ENCODE results near the gene STXBP6.

Gene STXBP6

DNA sequence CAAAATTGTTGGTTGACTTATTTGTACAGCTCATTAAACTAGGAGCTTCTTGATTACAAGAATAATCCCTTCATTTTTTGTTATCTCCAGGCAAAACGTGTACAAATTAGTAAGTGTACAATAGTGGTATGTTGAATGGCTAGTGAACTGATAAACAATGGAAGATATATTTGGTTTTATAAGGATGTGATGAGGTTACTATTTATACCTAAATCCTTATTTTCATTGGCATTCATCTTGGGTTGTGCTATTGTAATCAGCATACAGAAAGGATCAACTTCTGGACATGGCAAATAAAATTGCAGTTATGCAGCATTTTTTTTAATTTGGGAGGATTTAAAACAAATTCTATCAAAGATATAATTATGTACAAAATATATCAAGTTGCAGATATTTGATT lies 216.6 kb downstream of the STXBP6 start:
- no peaks in the 10 kb centered on the region for H3K27me3 ChIP-seq

DNA sequence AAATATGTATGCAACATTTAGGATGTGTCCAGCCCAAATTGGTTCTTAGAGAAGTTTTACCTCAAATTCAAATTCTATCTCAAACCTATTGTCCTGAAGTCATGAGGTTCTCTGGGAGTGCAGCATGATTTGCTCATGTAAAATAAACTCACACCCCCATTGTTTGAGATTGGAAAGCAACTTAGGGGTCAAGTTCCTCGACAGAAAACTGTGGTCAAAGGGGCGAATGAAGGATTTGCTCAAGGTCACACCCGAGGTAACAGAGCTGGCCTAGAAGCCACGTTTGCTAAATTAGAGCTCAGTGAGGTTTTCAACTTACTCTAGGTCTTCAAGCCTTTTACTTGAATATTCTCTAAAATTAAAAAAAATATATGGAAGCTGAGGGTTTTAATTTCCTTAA lies 218.3 kb downstream of the STXBP6 start:
- no peak overlapping the region for H3K27ac ChIP-seq
- no peak overlapping the region for H3K4me2 ChIP-seq
- H4K20me1 ChIP-seq, result no peaks in the 10 kb centered on the region
- no peaks in the 10 kb centered on the region for H3K4me1 ChIP-seq
- no peak for TF ChIP-seq Cebpa-rat (IDR thresholded peaks at IDR 0.05)
- H3K9me3 ChIP-seq (replicated peaks in 1 of 11), result no peaks in the 10 kb centered on the region
- no peaks in the 10 kb centered on the region for H3K27me3 ChIP-seq
- H3K4me3 ChIP-seq, result no peak overlapping the region
- H3K9ac ChIP-seq, result no peak overlapping the region
- H3K36me3 ChIP-seq, result no peaks in the 10 kb centered on the region

More for the DNA sequence above, 216.6 kb downstream of the STXBP6 start:
- Histone ChIP-seq H3K9me3 (replicated peaks in 1 of 11) (no peaks in the 10 kb centered on the region), H3K4me1 (no peaks in the 10 kb centered on the region), H4K20me1 (no peaks in the 10 kb centered on the region), H3K4me2 (no peak overlapping the region), H3K27ac (no peak overlapping the region), H3K36me3 (no peaks in the 10 kb centered on the region), H3K9ac (no peak overlapping the region), H3K4me3 (no peak overlapping the region)
- no peak for TF ChIP-seq Cebpa-rat (IDR thresholded peaks at IDR 0.05)

DNA sequence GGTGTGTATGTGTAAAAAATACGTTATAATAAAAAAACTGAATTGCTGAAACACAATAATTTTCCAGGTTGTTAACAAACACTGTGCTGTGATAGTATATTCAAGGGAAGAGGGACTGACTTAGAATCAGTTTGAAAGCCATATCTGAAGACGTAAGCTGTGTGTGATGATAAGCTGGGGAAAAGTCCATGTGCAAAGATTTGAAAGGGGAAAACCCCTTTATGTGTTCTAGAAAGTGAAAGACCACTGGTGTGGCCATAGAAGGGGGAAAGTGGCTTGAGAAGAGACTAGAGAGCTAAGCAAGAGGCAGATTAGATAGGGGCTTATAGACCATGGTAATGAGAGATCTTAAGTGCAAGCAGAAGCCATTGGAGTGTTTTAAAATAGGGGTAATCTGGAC lies 220.1 kb downstream of the STXBP6 start:
- Histone ChIP-seq H3K4me1 (no peaks in the 10 kb centered on the region), H3K27ac (no peak overlapping the region), H3K9me3 (replicated peaks in 1 of 11) (no peaks in the 10 kb centered on the region), H3K9ac (no peak overlapping the region), H4K20me1 (no peaks in the 10 kb centered on the region), H3K4me2 (no peak overlapping the region), H3K4me3 (no peak overlapping the region), H3K36me3 (no peaks in the 10 kb centered on the region), H3K27me3 (no peaks in the 10 kb centered on the region)
- no peak for TF ChIP-seq Cebpa-rat (IDR thresholded peaks at IDR 0.05)

DNA sequence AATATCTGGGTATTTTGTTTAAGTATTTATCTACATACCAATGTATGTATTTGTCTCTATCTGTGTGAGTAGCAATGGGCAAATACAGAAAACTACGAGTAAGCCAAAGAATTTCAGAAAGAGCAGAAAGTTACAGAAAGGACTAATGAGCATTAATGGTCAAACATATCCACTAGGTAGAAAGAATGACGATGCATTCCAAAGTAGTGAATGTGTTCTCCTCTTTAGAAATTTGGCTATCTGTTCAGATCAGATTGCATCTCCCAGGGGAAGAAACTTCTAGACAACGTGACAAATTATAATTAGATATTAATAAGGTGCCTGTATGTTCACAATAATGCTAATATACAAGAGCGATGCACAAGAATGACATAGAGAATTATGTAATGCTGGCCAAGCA lies 221.5 kb downstream of the STXBP6 start:
- no peak overlapping the region for H3K4me2 ChIP-seq
- no peak overlapping the region for H3K9ac ChIP-seq
- no peak overlapping the region for H3K4me3 ChIP-seq
- H3K27me3 ChIP-seq, result no peaks in the 10 kb centered on the region
- no peaks in the 10 kb centered on the region for H3K4me1 ChIP-seq
- H3K36me3 ChIP-seq, result no peaks in the 10 kb centered on the region
- H4K20me1 ChIP-seq, result no peaks in the 10 kb centered on the region
- TF ChIP-seq Cebpa-rat (IDR thresholded peaks at IDR 0.05), result no peak
- H3K9me3 ChIP-seq (replicated peaks in 1 of 11), result no peaks in the 10 kb centered on the region
- H3K27ac ChIP-seq, result no peak overlapping the region

DNA sequence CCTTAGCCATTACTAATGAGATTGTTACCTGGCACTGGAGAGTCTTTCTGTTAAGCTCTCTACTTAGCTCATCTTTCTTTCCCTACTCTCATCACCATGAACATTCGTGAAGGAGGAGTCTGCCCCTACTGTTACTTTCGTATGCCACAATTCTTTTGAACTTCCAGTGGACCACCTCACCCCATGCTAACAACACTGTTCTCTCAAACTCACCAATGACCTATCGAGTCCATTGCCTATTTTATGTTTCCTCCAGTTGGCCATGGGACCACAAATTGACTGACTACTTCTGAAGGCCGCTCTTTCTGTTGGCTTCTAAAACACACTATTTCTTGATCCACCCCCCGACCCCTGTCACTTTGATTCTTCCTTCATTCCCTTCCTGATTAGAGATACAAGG lies 223.6 kb downstream of the STXBP6 start:
- Histone ChIP-seq H3K4me3 (no peak overlapping the region), H3K4me2 (no peak overlapping the region), H3K9me3 (replicated peaks in 1 of 11) (no peaks in the 10 kb centered on the region), H3K4me1 (no peaks in the 10 kb centered on the region), H3K27ac (no peak overlapping the region), H3K9ac (no peak overlapping the region), H4K20me1 (no peaks in the 10 kb centered on the region), H3K36me3 (no peaks in the 10 kb centered on the region), H3K27me3 (no peaks in the 10 kb centered on the region)
- TF ChIP-seq Cebpa-rat (IDR thresholded peaks at IDR 0.05), result no peak

DNA sequence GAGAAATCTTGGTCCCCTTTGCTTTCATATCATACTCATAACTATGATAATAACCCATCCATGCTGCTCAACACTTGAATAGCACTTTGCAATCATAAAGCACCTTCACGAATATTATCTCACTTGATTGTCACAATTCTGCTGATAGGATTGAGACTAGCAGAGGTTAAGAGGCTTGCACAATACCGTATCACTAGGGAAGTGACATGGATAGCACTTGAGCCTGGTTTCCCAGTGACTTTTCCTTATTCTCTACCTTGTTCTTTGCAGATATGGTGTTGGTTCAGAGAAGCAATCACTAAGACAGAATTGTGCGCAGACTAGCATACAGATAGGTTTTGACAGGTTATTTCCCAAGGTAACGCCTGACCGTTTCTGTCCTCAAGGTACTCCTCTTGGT lies 229.3 kb downstream of the STXBP6 start:
- Histone ChIP-seq H4K20me1 (no peaks in the 10 kb centered on the region), H3K4me3 (no peak overlapping the region), H3K4me2 (no peak overlapping the region), H3K27me3 (no peaks in the 10 kb centered on the region), H3K9me3 (replicated peaks in 1 of 11) (no peaks in the 10 kb centered on the region), H3K36me3 (no peaks in the 10 kb centered on the region), H3K4me1 (no peaks in the 10 kb centered on the region), H3K9ac (no peak overlapping the region), H3K27ac (no peak overlapping the region)
- no peak for TF ChIP-seq Cebpa-rat (IDR thresholded peaks at IDR 0.05)

DNA sequence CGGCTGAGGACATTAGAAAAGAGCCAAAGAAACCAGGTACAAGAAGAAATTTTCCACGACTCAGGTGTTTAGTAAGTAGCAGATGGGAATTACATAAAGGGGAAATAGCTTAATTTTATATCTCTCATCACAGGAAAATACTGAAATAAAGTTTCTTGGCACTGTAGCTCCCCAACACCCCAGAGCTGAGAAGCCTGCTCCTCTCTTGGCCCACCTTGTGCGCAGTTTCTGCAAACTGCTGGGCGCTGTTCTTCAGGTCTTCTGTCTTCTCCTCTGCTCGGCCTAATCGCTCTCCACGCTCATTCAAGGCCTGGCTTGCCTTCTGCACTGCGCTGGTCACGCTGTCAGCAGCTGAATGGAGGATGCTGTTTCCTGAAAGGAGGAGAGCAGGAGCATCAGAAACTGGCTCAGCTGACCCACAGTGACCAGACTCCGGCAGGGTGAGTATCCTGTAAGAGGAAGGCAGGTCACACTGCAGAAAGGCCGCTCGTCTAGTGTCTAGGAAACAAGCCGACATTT lies 231.1 kb downstream of the STXBP6 start:
- Histone ChIP-seq H3K4me2 (no peak overlapping the region), H3K27me3 (no peaks in the 10 kb centered on the region), H3K9me3 (replicated peaks in 1 of 11) (no peaks in the 10 kb centered on the region), H3K36me3 (no peaks in the 10 kb centered on the region), H3K9ac (no peak overlapping the region), H4K20me1 (no peaks in the 10 kb centered on the region), H3K27ac (no peak overlapping the region), H3K4me1 (no peaks in the 10 kb centered on the region), H3K4me3 (no peak overlapping the region)
- no peak for TF ChIP-seq Cebpa-rat (IDR thresholded peaks at IDR 0.05)

DNA sequence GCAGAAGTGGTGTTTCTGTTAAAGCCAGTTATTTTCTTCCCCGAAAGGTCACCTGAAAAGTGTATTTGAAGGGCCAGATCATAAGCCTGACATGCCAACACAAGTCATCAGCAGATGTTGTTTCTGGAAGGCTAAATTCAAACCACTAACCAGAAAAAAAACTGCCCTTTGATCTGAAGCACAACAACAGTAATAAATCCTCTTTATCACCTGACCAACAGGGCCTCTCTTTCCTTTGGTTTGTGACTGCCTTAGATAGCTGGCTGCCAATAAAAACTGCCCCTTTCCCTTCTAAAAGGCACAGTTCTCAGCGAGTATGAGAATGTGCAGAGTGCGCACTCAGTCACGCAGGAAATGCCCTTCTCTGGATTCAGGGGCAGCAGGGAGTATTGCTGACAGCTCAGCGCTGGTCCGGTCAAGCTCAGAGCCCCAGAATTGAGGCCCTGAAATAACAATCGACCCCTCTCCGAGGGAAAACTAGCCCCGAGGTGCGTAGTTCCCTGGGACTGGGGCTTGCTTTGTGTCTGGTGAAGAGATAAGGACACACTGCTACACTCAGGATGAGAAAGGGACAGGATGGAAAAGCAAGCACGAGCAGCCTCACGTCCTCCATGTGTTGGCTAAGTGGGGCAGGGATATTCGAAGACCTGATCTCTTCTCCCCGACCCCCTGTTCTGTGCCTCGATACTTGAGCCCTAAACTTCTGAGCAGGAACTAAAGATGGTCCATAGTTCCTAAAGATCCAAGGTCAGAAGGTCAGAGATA lies 231.7 kb downstream of the STXBP6 start:
- no peaks in the 10 kb centered on the region for H3K9me3 ChIP-seq (replicated peaks in 1 of 11)
- no peaks in the 10 kb centered on the region for H3K36me3 ChIP-seq
- TF ChIP-seq Cebpa-rat (IDR thresholded peaks at IDR 0.05), result no peak
- H4K20me1 ChIP-seq, result no peaks in the 10 kb centered on the region
- no peak overlapping the region for H3K4me2 ChIP-seq
- no peak overlapping the region for H3K27ac ChIP-seq
- H3K4me1 ChIP-seq, result no peaks in the 10 kb centered on the region
- H3K9ac ChIP-seq, result no peak overlapping the region
- H3K4me3 ChIP-seq, result no peak overlapping the region
- H3K27me3 ChIP-seq, result no peaks in the 10 kb centered on the region

DNA sequence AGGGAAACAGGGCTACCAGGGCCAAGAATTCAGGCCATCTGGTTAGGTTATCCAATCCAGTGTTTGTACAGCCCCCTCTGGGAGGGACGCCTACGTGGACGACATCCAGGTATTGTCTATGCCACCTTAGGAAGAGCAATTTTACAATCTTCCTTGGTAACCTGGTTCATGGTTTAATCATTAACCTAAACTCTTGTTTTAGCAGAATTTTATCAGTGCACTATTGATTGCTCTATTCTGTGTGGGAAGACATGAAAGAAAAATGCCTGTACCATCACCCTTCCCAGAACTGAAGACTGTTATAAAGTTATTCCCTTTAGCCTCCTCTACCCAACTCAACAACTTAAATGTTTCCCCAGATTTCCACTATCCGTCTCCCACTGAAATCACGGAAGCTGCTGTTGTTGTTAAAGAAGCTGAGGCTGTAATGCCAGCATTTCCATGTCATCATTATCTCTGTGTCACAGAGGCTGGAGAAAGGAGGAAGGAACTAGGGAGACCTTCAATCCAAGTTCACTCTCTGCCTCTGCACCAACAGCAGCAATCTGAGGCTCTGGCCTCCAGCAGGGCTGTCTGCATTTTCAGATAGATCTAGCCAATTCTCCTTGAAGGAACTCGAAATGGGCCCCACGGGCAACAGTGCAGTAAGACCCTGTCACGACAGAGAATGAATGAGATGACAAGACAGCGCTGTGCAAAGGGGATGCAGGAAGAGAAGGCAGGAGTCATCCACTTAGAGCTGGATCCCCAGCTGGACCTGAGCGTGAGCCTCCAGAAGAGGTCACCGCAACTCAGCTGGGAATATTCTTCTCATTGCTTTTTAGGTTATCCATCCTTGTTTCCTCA lies 232.5 kb downstream of the STXBP6 start:
- Histone ChIP-seq H3K36me3 (no peaks in the 10 kb centered on the region), H3K9me3 (replicated peaks in 1 of 11) (no peaks in the 10 kb centered on the region), H3K4me2 (no peak overlapping the region), H3K27me3 (no peaks in the 10 kb centered on the region), H3K9ac (no peak overlapping the region), H3K27ac (no peak overlapping the region), H3K4me3 (no peak overlapping the region), H3K4me1 (no peaks in the 10 kb centered on the region), H4K20me1 (no peaks in the 10 kb centered on the region)
- no peak for TF ChIP-seq Cebpa-rat (IDR thresholded peaks at IDR 0.05)

DNA sequence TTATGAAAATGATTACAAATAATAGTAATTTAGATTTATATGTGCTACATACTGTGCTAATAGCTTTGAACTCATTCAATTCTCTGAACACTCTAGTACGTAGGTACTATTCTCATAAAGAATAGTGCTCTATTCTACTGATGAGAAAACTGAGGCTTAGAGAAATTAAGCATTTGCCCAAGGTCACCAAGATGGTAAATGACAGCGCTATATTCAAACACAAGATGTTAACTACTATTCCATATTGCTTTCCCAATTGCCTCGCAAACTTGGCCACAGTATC lies 233.1 kb downstream of the STXBP6 start:
- H3K27me3 ChIP-seq, result no peaks in the 10 kb centered on the region
- H3K4me2 ChIP-seq, result no peak overlapping the region
- H3K9ac ChIP-seq, result no peak overlapping the region
- no peaks in the 10 kb centered on the region for H3K9me3 ChIP-seq (replicated peaks in 1 of 11)
- H4K20me1 ChIP-seq, result no peaks in the 10 kb centered on the region
- H3K27ac ChIP-seq, result no peak overlapping the region
- no peaks in the 10 kb centered on the region for H3K36me3 ChIP-seq
- H3K4me1 ChIP-seq, result no peaks in the 10 kb centered on the region
- no peak overlapping the region for H3K4me3 ChIP-seq
- no peak for TF ChIP-seq Cebpa-rat (IDR thresholded peaks at IDR 0.05)

Data from BLaER1 treated with 17β-estradiol and CSF1 and Interleukin-3, amounts not matched to agents 10 nM and 100 nM (cell line).